RWPE2 (cell line): Measurements from ENCODE around the gene ADAMTS17.

Experiments
- ATAC-seq: fragments of 200-7000 bp; cut with Tn5 transposase; 3 replicates; pipeline ENCODE4 v1.9.1; 2021; ENCODE audit warnings: low read depth
- DNase-seq: peaks from one replicate; pipeline ENCODE4 v3.0.0-alpha.2; 2020; ENCODE audit warnings: low spot score
- H3K27ac ChIP-seq: fragments of 450-650 bp; 2 replicates; pipeline ENCODE4 v1.5.1; 2017; ENCODE audit warnings: mild to moderate bottlenecking; ENCODE audit not compliant: poor library complexity, severe bottlenecking
- H3K27me3 ChIP-seq: fragments of 250-450 bp; sonication (Bioruptor Pico); 2 replicates; pipeline ENCODE4 v1.5.1; 2021; ENCODE audit warnings: mild to moderate bottlenecking, moderate library complexity; ENCODE audit not compliant: insufficient read depth, poor library complexity, severe bottlenecking
- H3K36me3 ChIP-seq: fragments of 250-450 bp; sonication (Bioruptor Pico); 2 replicates; pipeline ENCODE4 v1.5.1; 2020; ENCODE audit warnings: low read depth, mild to moderate bottlenecking, moderate library complexity
- H3K4me1 ChIP-seq: fragments of 250-450 bp; sonication (Bioruptor Pico); 2 replicates; pipeline ENCODE4 v1.5.1; 2021; ENCODE audit warnings: mild to moderate bottlenecking, moderate library complexity; ENCODE audit not compliant: insufficient read depth, poor library complexity, severe bottlenecking
- H3K4me3 ChIP-seq: fragments of 250-450 bp; sonication (Bioruptor Pico); 2 replicates; pipeline ENCODE4 v1.5.1; 2021; ENCODE audit warnings: mild to moderate bottlenecking, moderate library complexity; ENCODE audit not compliant: severe bottlenecking
- H3K9me3 ChIP-seq: fragments of 250-450 bp; sonication (Bioruptor Pico); 2 replicates; pipeline ENCODE4 v1.5.1; 2021; ENCODE audit warnings: mild to moderate bottlenecking, moderate library complexity; ENCODE audit not compliant: severe bottlenecking
- TF ChIP-seq, protein P1 (sequence below): fragments of 450-650 bp; IDR thresholded peaks from one replicate; pipeline ENCODE4 v1.5.1; 2017; ENCODE audit warnings: mild to moderate bottlenecking, moderate library complexity; ENCODE audit not compliant: poor library complexity, severe bottlenecking

The ADAMTS17 gene

DNA sequence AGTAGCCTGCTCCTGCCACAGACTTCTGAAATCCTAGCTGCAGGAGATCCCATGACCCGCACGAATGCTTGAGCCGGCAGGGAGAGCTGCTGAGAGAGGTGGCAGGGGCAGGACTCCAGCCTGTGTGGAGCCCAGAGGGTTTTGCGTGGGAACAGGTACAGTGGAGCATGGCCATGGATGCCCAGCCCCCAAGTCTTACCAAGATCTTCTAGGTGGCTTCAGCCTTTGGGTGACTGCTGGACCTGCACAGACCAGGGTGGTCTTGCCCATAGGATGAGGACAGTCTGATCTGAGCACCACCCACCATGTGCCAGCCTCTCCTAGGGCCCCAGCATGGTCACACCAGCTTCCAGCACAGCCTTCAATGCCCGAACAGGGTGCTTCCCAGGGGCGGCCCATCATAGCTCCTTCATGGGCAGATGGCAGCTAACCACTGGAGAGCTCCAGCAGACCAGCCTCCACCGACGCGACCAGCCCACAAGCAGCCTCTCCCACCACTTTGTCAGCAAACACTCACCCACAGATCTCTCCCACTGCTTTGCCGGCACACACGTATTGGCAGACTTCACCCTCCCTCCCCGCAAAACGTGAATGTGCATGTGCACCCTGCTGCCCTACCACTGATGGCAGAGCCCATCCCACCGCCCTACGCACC, 56.0 kb downstream of the ADAMTS17 start:
- Histone ChIP-seq H3K27ac (no peak overlapping the region), H3K36me3 (no peaks in the 10 kb centered on the region), H3K4me1 (peaks cover 7% of the 10 kb centered on the region), H3K9me3 (no peaks in the 10 kb centered on the region), H3K4me3 (no peak overlapping the region), H3K27me3 (no peaks in the 10 kb centered on the region)
- DNase-seq (peak; percentile 56), ATAC-seq (no peak)
- TF ChIP-seq, protein P1, sequence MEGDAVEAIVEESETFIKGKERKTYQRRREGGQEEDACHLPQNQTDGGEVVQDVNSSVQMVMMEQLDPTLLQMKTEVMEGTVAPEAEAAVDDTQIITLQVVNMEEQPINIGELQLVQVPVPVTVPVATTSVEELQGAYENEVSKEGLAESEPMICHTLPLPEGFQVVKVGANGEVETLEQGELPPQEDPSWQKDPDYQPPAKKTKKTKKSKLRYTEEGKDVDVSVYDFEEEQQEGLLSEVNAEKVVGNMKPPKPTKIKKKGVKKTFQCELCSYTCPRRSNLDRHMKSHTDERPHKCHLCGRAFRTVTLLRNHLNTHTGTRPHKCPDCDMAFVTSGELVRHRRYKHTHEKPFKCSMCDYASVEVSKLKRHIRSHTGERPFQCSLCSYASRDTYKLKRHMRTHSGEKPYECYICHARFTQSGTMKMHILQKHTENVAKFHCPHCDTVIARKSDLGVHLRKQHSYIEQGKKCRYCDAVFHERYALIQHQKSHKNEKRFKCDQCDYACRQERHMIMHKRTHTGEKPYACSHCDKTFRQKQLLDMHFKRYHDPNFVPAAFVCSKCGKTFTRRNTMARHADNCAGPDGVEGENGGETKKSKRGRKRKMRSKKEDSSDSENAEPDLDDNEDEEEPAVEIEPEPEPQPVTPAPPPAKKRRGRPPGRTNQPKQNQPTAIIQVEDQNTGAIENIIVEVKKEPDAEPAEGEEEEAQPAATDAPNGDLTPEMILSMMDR, result no peak

DNA sequence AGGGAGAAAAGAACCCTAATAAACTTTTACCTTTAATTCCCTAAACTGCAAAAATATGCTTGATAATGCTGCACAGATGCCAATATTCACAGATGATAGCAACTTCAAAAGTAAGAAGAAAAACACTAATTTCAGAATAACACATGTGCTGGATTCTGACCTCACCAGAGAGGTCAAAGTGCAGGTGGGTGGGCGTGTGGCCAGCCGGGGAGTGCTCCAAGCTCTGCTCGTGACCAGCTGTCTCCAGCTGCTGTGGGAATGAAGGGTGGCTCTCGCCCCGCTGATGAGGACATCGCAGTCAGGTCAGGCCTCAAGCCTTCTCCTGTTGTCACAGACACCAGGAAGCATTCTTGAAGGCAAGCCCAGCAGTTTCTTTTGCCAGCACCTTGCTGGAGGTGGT, 57.1 kb downstream of the ADAMTS17 start:
- Histone ChIP-seq H3K9me3 (no peaks in the 10 kb centered on the region), H3K27me3 (no peaks in the 10 kb centered on the region), H3K4me3 (no peak overlapping the region), H3K36me3 (no peaks in the 10 kb centered on the region), H3K27ac (peak overlapping the region; percentile 4), H3K4me1 (peaks cover 6% of the 10 kb centered on the region)
- TF ChIP-seq, protein P1, result no peak
- peak; percentile 50 for DNase-seq
- no peak for ATAC-seq

DNA sequence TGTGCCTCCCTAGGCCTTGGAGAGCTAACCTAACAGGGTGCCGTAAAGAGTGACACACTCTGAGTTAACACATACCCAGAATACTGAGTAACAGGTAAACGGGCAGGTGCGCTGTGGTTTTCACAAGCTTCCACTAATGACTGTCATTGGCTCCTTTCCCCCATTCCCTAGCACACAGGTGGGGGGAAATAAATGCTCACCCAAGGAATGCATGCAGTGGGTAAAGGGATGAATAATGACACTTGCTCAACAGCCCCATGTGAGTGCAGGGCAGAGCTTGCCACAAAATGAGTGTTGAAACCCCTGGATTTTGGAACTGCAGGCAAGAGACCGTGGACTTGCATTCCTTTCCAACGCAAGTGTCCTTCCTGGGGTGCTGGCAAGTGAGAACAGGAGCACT, 57.6 kb downstream of the ADAMTS17 start:
- TF ChIP-seq, protein P1, result no peak
- Histone ChIP-seq H3K36me3 (no peaks in the 10 kb centered on the region), H3K9me3 (no peaks in the 10 kb centered on the region), H3K27ac (peak overlapping the region; percentile 4), H3K27me3 (no peaks in the 10 kb centered on the region), H3K4me3 (no peak overlapping the region), H3K4me1 (peaks cover 6% of the 10 kb centered on the region)
- DNase-seq (peak; percentile 76), ATAC-seq (peak; percentile 98)

DNA sequence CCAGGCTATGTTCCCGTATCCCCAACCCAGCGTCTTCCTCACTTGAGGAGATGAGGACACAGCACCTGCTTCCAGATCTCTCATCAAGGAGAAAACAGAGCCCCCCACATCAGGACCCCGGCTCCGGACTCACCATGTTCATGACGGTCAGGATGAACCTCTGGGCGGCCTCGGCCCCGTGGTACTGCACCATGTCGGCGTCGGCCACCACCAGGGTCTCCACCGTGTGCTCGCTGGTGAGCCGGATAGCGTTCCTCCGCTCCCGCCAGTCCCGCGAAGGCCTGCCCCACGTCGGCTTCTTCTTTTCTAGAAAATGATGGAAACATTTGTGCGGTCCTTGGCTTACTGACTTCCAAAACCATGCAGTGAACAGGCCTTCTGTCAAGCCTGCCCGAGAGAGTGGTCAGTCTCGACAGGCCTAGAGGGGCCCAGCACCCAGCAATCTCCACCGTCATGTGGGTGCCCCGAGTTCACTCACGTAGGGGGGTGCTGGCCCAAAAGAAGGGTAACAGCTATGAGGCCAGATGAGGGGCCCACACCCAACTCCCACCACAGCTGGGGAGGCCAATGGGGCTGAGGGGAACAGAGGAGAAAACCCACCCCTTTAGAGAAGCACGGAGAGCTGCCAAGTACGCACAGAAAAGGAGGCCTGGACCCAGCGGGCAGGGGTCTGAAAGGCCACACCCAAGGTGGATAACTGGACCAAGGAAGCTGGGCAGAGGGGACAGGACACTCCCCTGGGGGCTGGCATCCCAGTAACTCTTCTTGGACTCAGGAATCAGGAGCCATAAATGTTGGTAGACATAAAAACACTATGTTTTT, 60.5 kb downstream of the ADAMTS17 start:
- Histone ChIP-seq H3K36me3 (no peaks in the 10 kb centered on the region), H3K9me3 (no peaks in the 10 kb centered on the region), H3K4me1 (peaks cover 6% of the 10 kb centered on the region), H3K27ac (no peak overlapping the region), H3K27me3 (no peaks in the 10 kb centered on the region), H3K4me3 (no peak overlapping the region)
- no peak for DNase-seq
- no peak for ATAC-seq
- TF ChIP-seq, protein P1, result no peak

DNA sequence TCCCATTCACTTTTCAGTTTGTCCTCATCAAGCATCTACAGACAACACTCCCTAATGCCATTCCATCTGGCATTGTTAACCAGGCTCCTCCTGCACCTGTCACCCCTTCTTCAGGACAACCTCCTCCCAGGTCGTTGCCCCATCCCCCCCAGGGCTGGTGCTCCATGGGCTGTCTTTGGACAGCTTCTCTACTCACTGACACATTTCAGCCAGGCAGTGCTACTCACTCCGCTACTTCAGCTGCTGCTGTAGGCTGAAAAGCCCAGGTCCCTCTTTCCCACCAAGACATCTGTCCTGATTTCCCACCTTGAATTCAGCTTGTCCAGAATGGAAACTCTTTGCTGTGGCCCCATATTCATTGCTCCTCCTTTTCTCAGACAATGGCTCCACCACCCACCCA, 61.9 kb downstream of the ADAMTS17 start:
- Histone ChIP-seq H3K9me3 (no peaks in the 10 kb centered on the region), H3K4me1 (peaks cover 6% of the 10 kb centered on the region), H3K4me3 (no peak overlapping the region), H3K27ac (no peak overlapping the region), H3K36me3 (no peaks in the 10 kb centered on the region), H3K27me3 (no peaks in the 10 kb centered on the region)
- ATAC-seq, result no peak
- TF ChIP-seq, protein P1, result no peak
- DNase-seq, result no peak
